Stimulated activated CD4-positive, alpha-beta T cell treated with anti-CD3 and anti-CD28 coated beads, Interleukin-15, amount 100 ng/mL, for 1 hour (primary cell): ENCODE data around the gene CCNE1.

Source experiments
- DNase-seq, 2 donors: peaks; one replicate each; pipeline ENCODE4 v3.0.0-alpha.2; 2020; ENCODE audit warnings: low read depth in 1 of 2, low spot score in 1 of 2

CCNE1 gene

GRCh38 chr19:29811125-29812079 lies at the start of gene CCNE1:
TSS of gene CCNE1 (plus strand) at chr19:29811991. CDS start at chr19:29812556, 565 bp downstream.
- DNase-seq, result peak; percentile 88 to 98

- no peak for DNase-seq
Observed at GRCh38 chr19:29763196-29763595, 48.6 kb upstream of the CCNE1 start.

- DNase-seq, result no peak
Observed at GRCh38 chr19:29764361-29764760, 47.4 kb upstream of the CCNE1 start.

GRCh38 chr19:29766100-29766499 lies 45.7 kb upstream of the CCNE1 start:
- no peak for DNase-seq

GRCh38 chr19:29767039-29767735 lies 44.6 kb upstream of the CCNE1 start:
- no peak for DNase-seq

GRCh38 chr19:29768166-29768565 lies 43.6 kb upstream of the CCNE1 start:
- DNase-seq, result no peak

GRCh38 chr19:29769997-29770396 lies 41.8 kb upstream of the CCNE1 start:
- DNase-seq, result no peak

- no peak for DNase-seq
Observed at GRCh38 chr19:29770648-29771047, 41.1 kb upstream of the CCNE1 start.

- peak in 1 of 2 donors; percentile 17 for DNase-seq
Observed at GRCh38 chr19:29771708-29772414, 39.9 kb upstream of the CCNE1 start.

- no peak for DNase-seq
Observed at GRCh38 chr19:29772696-29773095, 39.1 kb upstream of the CCNE1 start.

- no peak for DNase-seq
Observed at GRCh38 chr19:29773141-29773540, 38.6 kb upstream of the CCNE1 start.

- no peak for DNase-seq
Observed at GRCh38 chr19:29774126-29774525, 37.7 kb upstream of the CCNE1 start.

GRCh38 chr19:29777781-29778309 lies 33.9 kb upstream of the CCNE1 start:
- no peak for DNase-seq

GRCh38 chr19:29779921-29780320 lies 31.9 kb upstream of the CCNE1 start:
- DNase-seq, result no peak

GRCh38 chr19:29781386-29782259 lies 30.2 kb upstream of the CCNE1 start:
- DNase-seq, result no peak

GRCh38 chr19:29782260-29782580 lies 29.6 kb upstream of the CCNE1 start:
- no peak for DNase-seq

- DNase-seq, result no peak
Observed at GRCh38 chr19:29783627-29784190, 28.1 kb upstream of the CCNE1 start.

GRCh38 chr19:29784598-29785223 lies 27.1 kb upstream of the CCNE1 start:
- DNase-seq, result no peak

- no peak for DNase-seq
Observed at GRCh38 chr19:29785360-29785759, 26.4 kb upstream of the CCNE1 start.
